HepG2 (cell line): Measurements from ENCODE around the gene SOX13. TPM values are rescaled to one million over a fixed set of nuclear protein-coding genes. Genes with fewer than 3 reads are reported as not detected.

Experiments used
- ATF5 ChIP-seq: sonication (generic); formaldehyde crosslinking; IDR thresholded peaks from 2 replicates; pipeline ENCODE4 v1.4.0; 2020; ENCODE audit warnings: mild to moderate bottlenecking, low read depth, missing genetic modification reagents
- CREM ChIP-seq, 2 experiments: sonication (generic) in 1 of 2; formaldehyde crosslinking in 1 of 2; IDR thresholded peaks; 2 replicates each; pipeline versions ENCODE4 v1.4.0 to v1.6.1; 2016 to 2020; ENCODE audit warnings: antibody characterized with exemption in 1 of 2, mild to moderate bottlenecking in 1 of 2, missing genetic modification reagents in 1 of 2
- EHMT2 ChIP-seq: fragments of 200-600 bp; sonication (generic); IDR thresholded peaks from 2 replicates; pipeline ENCODE4 v1.7.0; 2017; ENCODE audit warnings: antibody characterized with exemption, low read depth, low read length, borderline replicate concordance
- EP300 ChIP-seq, 3 experiments: sonication (generic) in 1 of 3; formaldehyde crosslinking in 1 of 3; IDR thresholded peaks; 2 replicates each; pipeline versions ENCODE4 v1.5.1 to v1.6.1; 2011 to 2020; ENCODE audit warnings: low read depth in 2 of 3, low read length in 2 of 3, borderline replicate concordance in 1 of 3, improper control_type of control experiment in 1 of 3, mild to moderate bottlenecking in 1 of 3, missing genetic modification reagents in 1 of 3, moderate library complexity in 1 of 3
- ETV5 ChIP-seq: IDR thresholded peaks from 2 replicates; pipeline ENCODE4 v1.6.1; 2018; ENCODE audit warnings: missing biosample characterization, missing genetic modification reagents, inconsistent platforms, borderline replicate concordance
- FOSL2 ChIP-seq: sonication (generic); formaldehyde crosslinking; IDR thresholded peaks from 2 replicates; pipeline ENCODE4 v1.4.0; 2020; ENCODE audit warnings: missing genetic modification reagents
- FOXP4 ChIP-seq: sonication (generic); formaldehyde crosslinking; IDR thresholded peaks from 2 replicates; pipeline ENCODE4 v1.4.0; 2020; ENCODE audit warnings: missing genetic modification reagents
- MIER3 ChIP-seq: IDR thresholded peaks from 2 replicates; pipeline ENCODE4 v1.6.1; 2016; ENCODE audit warnings: missing compliant biosample characterization, borderline replicate concordance
- ONECUT2 ChIP-seq: sonication (generic); formaldehyde crosslinking; IDR thresholded peaks from 2 replicates; pipeline ENCODE4 v1.4.0; 2020; ENCODE audit warnings: missing genetic modification reagents
- SAP130 ChIP-seq: IDR thresholded peaks from 2 replicates; pipeline ENCODE4 v1.6.1; 2016; ENCODE audit warnings: low read depth
- SIN3B ChIP-seq: fragments of 150-350 bp; IDR thresholded peaks from 2 replicates; pipeline ENCODE4 v1.6.1; 2014; ENCODE audit warnings: low read length
- SIX1 ChIP-seq: sonication (generic); formaldehyde crosslinking; IDR thresholded peaks from 2 replicates; pipeline ENCODE4 v1.4.0; 2020; ENCODE audit warnings: missing genetic modification reagents, borderline replicate concordance
- SRSF4 ChIP-seq: fragments of 200-400 bp; formaldehyde crosslinking; IDR thresholded peaks from one replicate; pipeline ENCODE4 v1.6.1; 2018; ENCODE audit warnings: mild to moderate bottlenecking, low read depth, low read length, moderate library complexity; ENCODE audit not compliant: poor library complexity, severe bottlenecking
- THYN1 ChIP-seq: sonication (generic); formaldehyde crosslinking; IDR thresholded peaks from 2 replicates; pipeline ENCODE4 v1.8.1; 2023; ENCODE audit warnings: low read depth, mild to moderate bottlenecking, moderate library complexity, missing genetic modification reagents, borderline replicate concordance
- TRAFD1 ChIP-seq: sonication (generic); formaldehyde crosslinking; IDR thresholded peaks from 2 replicates; pipeline ENCODE4 v1.5.1; 2020; ENCODE audit warnings: missing genetic modification reagents, mild to moderate bottlenecking, borderline replicate concordance
- XBP1 ChIP-seq: sonication (generic); formaldehyde crosslinking; IDR thresholded peaks from 2 replicates; pipeline ENCODE4 v1.5.0; 2020; ENCODE audit warnings: missing genetic modification reagents
- ZFYVE20 ChIP-seq: sonication (generic); formaldehyde crosslinking; IDR thresholded peaks from 2 replicates; pipeline ENCODE4 v1.8.0; 2023; ENCODE audit warnings: low read depth, mild to moderate bottlenecking, moderate library complexity, missing genetic modification reagents, borderline replicate concordance
- ZNF549 ChIP-seq: sonication (generic); formaldehyde crosslinking; IDR thresholded peaks from 2 replicates; pipeline ENCODE4 v1.5.0; 2020; ENCODE audit warnings: missing genetic modification reagents
- ZNF576 ChIP-seq: sonication (generic); formaldehyde crosslinking; IDR thresholded peaks from 2 replicates; pipeline ENCODE4 v1.4.0; 2020; ENCODE audit warnings: mild to moderate bottlenecking, missing genetic modification reagents
- ZNF577 ChIP-seq: sonication (generic); formaldehyde crosslinking; IDR thresholded peaks from 2 replicates; pipeline ENCODE4 v1.4.0; 2020; ENCODE audit warnings: mild to moderate bottlenecking, low read depth, missing genetic modification reagents, borderline replicate concordance
- ZNF776 ChIP-seq: sonication (generic); formaldehyde crosslinking; IDR thresholded peaks from 2 replicates; pipeline ENCODE4 v1.4.0; 2020; ENCODE audit warnings: mild to moderate bottlenecking, missing genetic modification reagents
- ZNF788 ChIP-seq: sonication (generic); formaldehyde crosslinking; IDR thresholded peaks from 2 replicates; pipeline ENCODE4 v1.5.0; 2020; ENCODE audit warnings: mild to moderate bottlenecking, missing genetic modification reagents, borderline replicate concordance
- ZSCAN20 ChIP-seq: sonication (generic); formaldehyde crosslinking; IDR thresholded peaks from 2 replicates; pipeline ENCODE4 v1.4.0; 2020; ENCODE audit warnings: missing genetic modification reagents, mild to moderate bottlenecking, borderline replicate concordance
- polyA plus RNA-seq, 8 experiments: library from polyadenylated mRNA; depleted of rRNA in 3 of 8; stranded (reverse) in 7 of 8; unstranded in 1 of 8; fragments of >200 nt; fragmentation: Illumina TruSeq in 4 of 8; extraction: Trizol in 4 of 8; gene quantifications; 2 replicates each; pipeline versions ENCODE4 v1.2.1 to v1.2.3, GENCODE V29; 2011 to 2016; ENCODE audit warnings: low read depth in 4 of 8, missing spikeins in 1 of 8, mixed read lengths in 1 of 8; ENCODE audit not compliant: insufficient read depth in 1 of 8
- total RNA-seq, 5 experiments: library from RNA; depleted of rRNA; stranded (reverse); fragments of >200 nt; fragmentation: Illumina TruSeq; extraction: Trizol; gene quantifications; 2 replicates each; pipeline ENCODE4 v1.2.3, GENCODE V29; 2016; ENCODE audit warnings: low read depth in 1 of 5
- TF ChIP-seq, protein P1 (sequence below): sonication (generic); formaldehyde crosslinking; IDR thresholded peaks from 2 replicates; pipeline ENCODE4 v1.5.0; 2020; ENCODE audit warnings: missing genetic modification reagents

SOX13 gene
- total and polyA plus RNA-seq, 2 of the 13 experiments (the other 11 are each of a cell fraction or from before 2014, with no cell fraction given), result 13.3 to 15.8 TPM

DNA sequence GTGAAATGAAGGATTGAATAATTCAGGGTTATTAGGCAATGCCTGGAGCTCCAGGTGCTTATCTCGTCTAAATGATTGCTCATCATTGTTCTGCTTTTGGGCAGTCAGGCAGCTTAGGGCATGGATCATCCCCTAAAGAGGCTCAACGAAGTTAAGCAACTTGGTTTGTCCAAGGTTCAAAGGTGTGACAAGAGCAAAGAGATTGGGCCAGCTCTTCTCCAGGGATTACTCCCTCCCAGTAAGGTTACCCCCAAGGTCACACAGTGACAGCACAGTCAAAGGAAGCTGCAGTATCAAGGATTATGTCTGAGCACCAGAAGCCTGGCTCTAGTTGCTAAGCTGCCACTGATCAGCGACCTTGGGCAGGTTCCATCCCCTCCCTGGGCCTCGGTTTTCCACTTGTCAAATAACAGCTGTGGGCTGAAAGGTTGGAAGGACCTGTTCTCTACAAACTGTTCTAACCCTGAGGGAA lies 72.2 kb downstream of the SOX13 start (continued):
- TF ChIP-seq FOXP4 (peak; percentile 46; the same call in 1 of the 2 replicates), ETV5 (CRISPR knock-in tag) (peak; percentile 50; the same call in 1 of the 2 replicates), ZNF577 (no peak), ZNF576 (CRISPR knock-in tag) (no peak), CREM (IDR thresholded peaks at IDR 0.05) (peak; percentile 57; the same call in 1 of the 2 replicates), CREM (CRISPR knock-in tag; IDR thresholded peaks at IDR 0.05) (no peak), ZNF549 (CRISPR knock-in tag) (no peak), MIER3 (0 out of 2 replicates have a peak, but pooled peaks have one; percentile 82), EHMT2 (0 out of 2 replicates have a peak, but pooled peaks have one; percentile 43), ZSCAN20 (CRISPR knock-in tag) (no peak), SAP130 (CRISPR knock-in tag) (peak; percentile 86), TRAFD1 (CRISPR knock-in tag) (no peak), EP300 (IDR thresholded peaks at IDR 0.05; ENCODE audit: low read depth in 2 of 2, low read length in 2 of 2) (peak; percentile 76 to 92; a peak in 3 of 4 replicates), EP300 (CRISPR knock-in tag; IDR thresholded peaks at IDR 0.05; ENCODE audit: borderline replicate concordance) (peak; percentile 80), SRSF4 (no peak), XBP1 (CRISPR knock-in tag) (no peak), ZFYVE20 (CRISPR knock-in tag) (no peak), ATF5 (CRISPR knock-in tag) (no peak), ZNF776 (CRISPR knock-in tag) (no peak), ONECUT2 (CRISPR knock-in tag) (no peak), SIN3B (no peak), ZNF788 (CRISPR knock-in tag) (peak; percentile 76; the same call in 1 of the 2 replicates), FOSL2 (CRISPR knock-in tag) (peak; percentile 83), SIX1 (CRISPR knock-in tag) (0 out of 2 replicates have a peak, but pooled peaks have one; percentile 50), THYN1 (CRISPR knock-in tag) (no peak)
- TF ChIP-seq, protein P1, sequence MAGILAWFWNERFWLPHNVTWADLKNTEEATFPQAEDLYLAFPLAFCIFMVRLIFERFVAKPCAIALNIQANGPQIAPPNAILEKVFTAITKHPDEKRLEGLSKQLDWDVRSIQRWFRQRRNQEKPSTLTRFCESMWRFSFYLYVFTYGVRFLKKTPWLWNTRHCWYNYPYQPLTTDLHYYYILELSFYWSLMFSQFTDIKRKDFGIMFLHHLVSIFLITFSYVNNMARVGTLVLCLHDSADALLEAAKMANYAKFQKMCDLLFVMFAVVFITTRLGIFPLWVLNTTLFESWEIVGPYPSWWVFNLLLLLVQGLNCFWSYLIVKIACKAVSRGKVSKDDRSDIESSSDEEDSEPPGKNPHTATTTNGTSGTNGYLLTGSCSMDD, result no peak
